Measurements from ENCODE around the gene MLLT6. TPM values are rescaled to one million over a fixed set of nuclear protein-coding genes. Genes with fewer than 3 reads are reported as not detected.
A peak's percentile ranks its signal among the peaks of the same experiment; 100 is the strongest.

The MLLT6 gene
- total and polyA plus RNA-seq, 2 of the 13 experiments (the other 11 are each of a cell fraction or from before 2014, with no cell fraction given) = 50.7 to 69.5 TPM

GRCh38 chr17:38676706-38677504, 28.2 kb upstream of the MLLT6 start (continued):
- TF ChIP-seq SCMH1 (CRISPR knock-in tag; IDR thresholded peaks at IDR 0.05; ENCODE audit: borderline replicate concordance) (no peak), NR2F2 (IDR thresholded peaks at IDR 0.05; ENCODE audit: borderline replicate concordance, low read depth) (peak; percentile 27; the same call in 1 of the 2 replicates), KDM1A (CRISPR knock-in tag; IDR thresholded peaks at IDR 0.05) (peak; percentile 68; the same call in 1 of the 2 replicates), FOXK2 (IDR thresholded peaks at IDR 0.05) (0 out of 2 replicates have a peak, but pooled peaks have one; percentile 20), BCLAF1 (IDR thresholded peaks at IDR 0.05) (no peak), SUZ12 (IDR thresholded peaks at IDR 0.05; ENCODE audit: low read depth, low read length) (no peak), FLYWCH1 (CRISPR knock-in tag; IDR thresholded peaks at IDR 0.05) (no peak), ZNF569 (CRISPR knock-in tag; IDR thresholded peaks at IDR 0.05; ENCODE audit: borderline replicate concordance) (no peak), REXO4 (CRISPR knock-in tag; IDR thresholded peaks at IDR 0.05; ENCODE audit: borderline replicate concordance) (no peak), ISL2 (CRISPR knock-in tag; IDR thresholded peaks at IDR 0.05) (no peak; the same call in 1 of the 2 replicates), CENPT (CRISPR knock-in tag; IDR thresholded peaks at IDR 0.05; ENCODE audit: low read depth) (no peak), GATAD2A (CRISPR knock-in tag; IDR thresholded peaks at IDR 0.05) (peak; percentile 82), JUNB (CRISPR knock-in tag; IDR thresholded peaks at IDR 0.05; ENCODE audit: borderline replicate concordance) (no peak; the same call in 1 of the 2 replicates), ZNF614 (CRISPR knock-in tag; IDR thresholded peaks at IDR 0.05; ENCODE audit: borderline replicate concordance) (0 out of 2 replicates have a peak, but pooled peaks have one; percentile 46), SMARCE1 (IDR thresholded peaks at IDR 0.05; ENCODE audit: borderline replicate concordance) (no peak), HMG20A (CRISPR knock-in tag; IDR thresholded peaks at IDR 0.05; ENCODE audit: borderline replicate concordance) (peak; percentile 68; the same call in 1 of the 2 replicates), ATM (IDR thresholded peaks at IDR 0.05; ENCODE audit: borderline replicate concordance) (no peak), ZNF839 (CRISPR knock-in tag; IDR thresholded peaks at IDR 0.05; ENCODE audit: borderline replicate concordance) (no peak), GTF2F1 (IDR thresholded peaks at IDR 0.05; ENCODE audit: low read length) (no peak), YY1 (IDR thresholded peaks at IDR 0.05; ENCODE audit: insufficient read depth, insufficient replicate concordance, low read depth, low read length) (peak; percentile 42), TFE3 (CRISPR knock-in tag; IDR thresholded peaks at IDR 0.05) (peak; percentile 96), REL (CRISPR knock-in tag; conservative IDR thresholded peaks at IDR 0.05) (no peak)
- TF ChIP-seq, protein P1, sequence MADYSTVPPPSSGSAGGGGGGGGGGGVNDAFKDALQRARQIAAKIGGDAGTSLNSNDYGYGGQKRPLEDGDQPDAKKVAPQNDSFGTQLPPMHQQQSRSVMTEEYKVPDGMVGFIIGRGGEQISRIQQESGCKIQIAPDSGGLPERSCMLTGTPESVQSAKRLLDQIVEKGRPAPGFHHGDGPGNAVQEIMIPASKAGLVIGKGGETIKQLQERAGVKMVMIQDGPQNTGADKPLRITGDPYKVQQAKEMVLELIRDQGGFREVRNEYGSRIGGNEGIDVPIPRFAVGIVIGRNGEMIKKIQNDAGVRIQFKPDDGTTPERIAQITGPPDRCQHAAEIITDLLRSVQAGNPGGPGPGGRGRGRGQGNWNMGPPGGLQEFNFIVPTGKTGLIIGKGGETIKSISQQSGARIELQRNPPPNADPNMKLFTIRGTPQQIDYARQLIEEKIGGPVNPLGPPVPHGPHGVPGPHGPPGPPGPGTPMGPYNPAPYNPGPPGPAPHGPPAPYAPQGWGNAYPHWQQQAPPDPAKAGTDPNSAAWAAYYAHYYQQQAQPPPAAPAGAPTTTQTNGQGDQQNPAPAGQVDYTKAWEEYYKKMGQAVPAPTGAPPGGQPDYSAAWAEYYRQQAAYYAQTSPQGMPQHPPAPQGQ (CRISPR knock-in tag; IDR thresholded peaks at IDR 0.05; ENCODE audit: borderline replicate concordance) = no peak

All from HepG2 (cell line).